ENCODE results near the gene STPG2.

- no peak for TF ChIP-seq POLR2AphosphoS5 (IDR thresholded peaks at IDR 0.05; ENCODE audit: insufficient read depth, low read depth, low read length)
- no peak for TF ChIP-seq CTCF (IDR thresholded peaks at IDR 0.05; ENCODE audit: extremely low read depth in 1 of 2, insufficient read depth in 1 of 2, low read depth in 1 of 2, low read length in 2 of 2)
- TF ChIP-seq EZH2 (IDR thresholded peaks at IDR 0.05; ENCODE audit: borderline replicate concordance, low read depth, low read length, severe bottlenecking): no peak
- TF ChIP-seq POLR2A (IDR thresholded peaks at IDR 0.05; ENCODE audit: low read depth, low read length): no peak
- no peak for TF ChIP-seq MYC (IDR thresholded peaks at IDR 0.05; ENCODE audit: low read depth, low read length)
- no peak for TF ChIP-seq MAX (IDR thresholded peaks at IDR 0.05; ENCODE audit: insufficient read depth, insufficient read length)
- TF ChIP-seq FOS (IDR thresholded peaks at IDR 0.05; ENCODE audit: borderline replicate concordance, insufficient read depth, low read length): no peak
- TF ChIP-seq JUN (IDR thresholded peaks at IDR 0.05; ENCODE audit: borderline replicate concordance, insufficient read depth, insufficient read length, low read depth): no peak
- TF ChIP-seq GATA2 (IDR thresholded peaks at IDR 0.05; ENCODE audit: insufficient read depth, insufficient read length, low read depth, low read length): no peak
These were observed 33.1 kb downstream of the STPG2 start for GRCh38 chr4:98110214-98110613.

All from endothelial cell of umbilical vein (primary cell).